LNCaP clone FGC (cell line): ENCODE data around the gene CFAP74.

Experiments
- DNase-seq: peaks from one replicate; pipeline ENCODE4 v3.0.0-alpha.2; 2011; ENCODE audit warnings: low read depth
- H3K4me3 ChIP-seq: 2 replicates; pipeline ENCODE4 v1.5.1; 2011; ENCODE audit warnings: mild to moderate bottlenecking, low read depth, low read length, control low read depth
- CTCF ChIP-seq: IDR thresholded peaks from 2 replicates; pipeline ENCODE4 v1.5.1; 2012; ENCODE audit warnings: mild to moderate bottlenecking; ENCODE audit not compliant: control insufficient read depth, insufficient read depth; ENCODE audit errors: extremely low read depth

The CFAP74 gene

GRCh38 chr1:1945782-1946393, 57.7 kb downstream of the CFAP74 start:
- H3K4me3 ChIP-seq = no peak overlapping the region
- TF ChIP-seq CTCF = no peak
- DNase-seq = no peak

- peak; percentile 92 for TF ChIP-seq CTCF
- H3K4me3 ChIP-seq = peak overlapping the region; percentile 36
- DNase-seq = no peak
Observed at GRCh38 chr1:1943834-1944570, 59.6 kb downstream of the CFAP74 start.

- DNase-seq = no peak
- TF ChIP-seq CTCF = no peak
- no peak overlapping the region for H3K4me3 ChIP-seq
Observed at GRCh38 chr1:1942753-1943656, 60.6 kb downstream of the CFAP74 start.

GRCh38 chr1:1941868-1942752, 61.5 kb downstream of the CFAP74 start:
- TF ChIP-seq CTCF = no peak
- no peak for DNase-seq
- no peak overlapping the region for H3K4me3 ChIP-seq

- no peak for DNase-seq
- TF ChIP-seq CTCF = no peak
- H3K4me3 ChIP-seq = no peak overlapping the region
Observed at GRCh38 chr1:1941211-1941841, 62.3 kb downstream of the CFAP74 start.

GRCh38 chr1:1940123-1940425, 63.5 kb downstream of the CFAP74 start:
- no peak overlapping the region for H3K4me3 ChIP-seq
- no peak for TF ChIP-seq CTCF
- no peak for DNase-seq
